ENCODE data around the gene SLC35A5.
A peak's percentile ranks its signal among the peaks of the same experiment; 100 is the strongest.

The SLC35A5 gene

GRCh38 chr3:112627419-112627818 lies 65.6 kb downstream of the SLC35A5 start:
- Mint-ChIP-seq H3K9me3 (no peaks in the 10 kb centered on the region), H3K4me1 (no peaks in the 10 kb centered on the region), H3K36me3 (ENCODE audit: low read depth) (no peaks in the 10 kb centered on the region), H3K4me3 (no peak overlapping the region), H3K27me3 (peaks cover 6% of the 10 kb centered on the region), H3K27ac (no peak overlapping the region)
- ATAC-seq = no peak
- DNase-seq = no peak

- peaks cover 4% of the 10 kb centered on the region for H3K27me3 Mint-ChIP-seq
- no peaks in the 10 kb centered on the region for H3K9me3 Mint-ChIP-seq
Observed at GRCh38 chr3:112627919-112628466, 66.1 kb downstream of the SLC35A5 start.

GRCh38 chr3:112629425-112629824 lies 67.6 kb downstream of the SLC35A5 start:
- ATAC-seq (peak; percentile 59), DNase-seq (no peak)
- Mint-ChIP-seq H3K4me1 (no peaks in the 10 kb centered on the region), H3K36me3 (ENCODE audit: low read depth) (no peaks in the 10 kb centered on the region), H3K27ac (no peak overlapping the region), H3K9me3 (no peaks in the 10 kb centered on the region), H3K27me3 (no peaks in the 10 kb centered on the region), H3K4me3 (no peak overlapping the region)

More at GRCh38 chr3:112627919-112628466, 66.1 kb downstream of the SLC35A5 start:
- Mint-ChIP-seq H3K4me1 (no peaks in the 10 kb centered on the region), H3K36me3 (ENCODE audit: low read depth) (no peaks in the 10 kb centered on the region), H3K27ac (no peak overlapping the region), H3K4me3 (no peak overlapping the region)
- ATAC-seq (no peak), DNase-seq (no peak)

- peaks cover 5% of the 10 kb centered on the region for H3K4me1 Mint-ChIP-seq
- no peaks in the 10 kb centered on the region for H3K27me3 Mint-ChIP-seq
- no peak overlapping the region for H3K4me3 Mint-ChIP-seq
- H3K36me3 Mint-ChIP-seq (ENCODE audit: low read depth) = no peaks in the 10 kb centered on the region
- ATAC-seq (no peak), DNase-seq (no peak)
- no peak overlapping the region for H3K27ac Mint-ChIP-seq
- no peaks in the 10 kb centered on the region for H3K9me3 Mint-ChIP-seq
Observed at GRCh38 chr3:112631257-112631656, 69.4 kb downstream of the SLC35A5 start.

GRCh38 chr3:112632596-112632995 lies 70.8 kb downstream of the SLC35A5 start:
- peaks cover 5% of the 10 kb centered on the region for H3K4me1 Mint-ChIP-seq
- no peak overlapping the region for H3K27ac Mint-ChIP-seq
- DNase-seq = no peak
- no peaks in the 10 kb centered on the region for H3K9me3 Mint-ChIP-seq
- ATAC-seq = no peak
- H3K27me3 Mint-ChIP-seq = no peaks in the 10 kb centered on the region
- H3K4me3 Mint-ChIP-seq = no peak overlapping the region
- no peaks in the 10 kb centered on the region for H3K36me3 Mint-ChIP-seq (ENCODE audit: low read depth)

- no peak for DNase-seq
- ATAC-seq = no peak
- Mint-ChIP-seq H3K27me3 (no peaks in the 10 kb centered on the region), H3K27ac (no peak overlapping the region), H3K9me3 (no peaks in the 10 kb centered on the region), H3K36me3 (ENCODE audit: low read depth) (no peaks in the 10 kb centered on the region), H3K4me3 (no peak overlapping the region), H3K4me1 (peaks cover 5% of the 10 kb centered on the region)
Observed at GRCh38 chr3:112633191-112633590, 71.3 kb downstream of the SLC35A5 start.

- no peaks in the 10 kb centered on the region for H3K36me3 Mint-ChIP-seq (ENCODE audit: low read depth)
- no peak overlapping the region for H3K27ac Mint-ChIP-seq
- ATAC-seq (no peak), DNase-seq (no peak)
- H3K4me1 Mint-ChIP-seq = peaks cover 5% of the 10 kb centered on the region
- no peaks in the 10 kb centered on the region for H3K9me3 Mint-ChIP-seq
- no peaks in the 10 kb centered on the region for H3K27me3 Mint-ChIP-seq
- no peak overlapping the region for H3K4me3 Mint-ChIP-seq
Observed at GRCh38 chr3:112633757-112634156, 71.9 kb downstream of the SLC35A5 start.

GRCh38 chr3:112634786-112635541 lies 73.1 kb downstream of the SLC35A5 start:
- Mint-ChIP-seq H3K9me3 (no peaks in the 10 kb centered on the region), H3K4me3 (no peak overlapping the region), H3K36me3 (ENCODE audit: low read depth) (no peaks in the 10 kb centered on the region), H3K27ac (no peak overlapping the region), H3K27me3 (no peaks in the 10 kb centered on the region), H3K4me1 (peaks cover 5% of the 10 kb centered on the region)
- no peak for DNase-seq
- ATAC-seq = no peak
